NCI-H446 treated with DMSO at 0.1 percent for 48 hours (cell line): ENCODE measurements around the gene STK32A.

Experiments used
- DNase-seq: peaks from one replicate; lab custom pipeline; 2025; lab: John Stamatoyannopoulos, UW

Gene STK32A

GRCh38 chr5:147391781-147392180 lies 157.0 kb downstream of the STK32A start:
- peak; percentile 12 for DNase-seq

- DNase-seq, result no peak
Measured at GRCh38 chr5:147393874-147394672, 159.2 kb downstream of the STK32A start.

GRCh38 chr5:147396070-147396823 lies 161.4 kb downstream of the STK32A start:
- no peak for DNase-seq

- no peak for DNase-seq
Measured at GRCh38 chr5:147397616-147398015, 162.8 kb downstream of the STK32A start.

GRCh38 chr5:147398860-147399259 lies 164.0 kb downstream of the STK32A start:
- no peak for DNase-seq

GRCh38 chr5:147400126-147400809 lies 165.4 kb downstream of the STK32A start:
- DNase-seq, result no peak

GRCh38 chr5:147400881-147401280 lies 166.1 kb downstream of the STK32A start:
- DNase-seq, result no peak

- DNase-seq, result peak; percentile 20
Measured at GRCh38 chr5:147403651-147404640, 169.1 kb downstream of the STK32A start.

- no peak for DNase-seq
Measured at GRCh38 chr5:147404706-147405105, 169.9 kb downstream of the STK32A start.

- DNase-seq, result no peak
Measured at GRCh38 chr5:147406636-147407035, 171.8 kb downstream of the STK32A start.

GRCh38 chr5:147407094-147407681 lies 172.4 kb downstream of the STK32A start:
- DNase-seq, result no peak

GRCh38 chr5:147408980-147409379 lies 174.2 kb downstream of the STK32A start:
- DNase-seq, result no peak

GRCh38 chr5:147410496-147411358 lies 175.9 kb downstream of the STK32A start:
- no peak for DNase-seq

GRCh38 chr5:147411359-147412319 lies 176.8 kb downstream of the STK32A start:
- DNase-seq, result no peak

- no peak for DNase-seq
Measured at GRCh38 chr5:147412561-147412960, 177.7 kb downstream of the STK32A start.

- no peak for DNase-seq
Measured at GRCh38 chr5:147413266-147413665, 178.4 kb downstream of the STK32A start.

GRCh38 chr5:147415651-147416050 lies 180.8 kb downstream of the STK32A start:
- DNase-seq, result no peak

GRCh38 chr5:147417135-147417813 lies 182.4 kb downstream of the STK32A start:
- DNase-seq, result peak; percentile 53
